BE2C (cell line): ENCODE measurements around the gene RHOB. TPM values are rescaled to one million over a fixed set of nuclear protein-coding genes. Genes with fewer than 3 reads are reported as not detected.

Experiments
- DNase-seq: peaks from one replicate; pipeline ENCODE4 v3.0.0-alpha.2; 2020
- H3K27me3 ChIP-seq: fragments of 250-450 bp; sonication (Bioruptor Pico); 2 replicates; pipeline ENCODE4 v1.5.1; 2020; ENCODE audit warnings: mild to moderate bottlenecking
- H3K36me3 ChIP-seq: fragments of 250-450 bp; sonication (Bioruptor Pico); 2 replicates; pipeline ENCODE4 v1.5.1; 2020; ENCODE audit warnings: mild to moderate bottlenecking
- H3K4me1 ChIP-seq: fragments of 250-450 bp; sonication (Bioruptor Pico); 2 replicates; pipeline ENCODE4 v1.5.1; 2020
- H3K4me3 ChIP-seq: 2 replicates; pipeline ENCODE4 v1.5.1; 2011; ENCODE audit warnings: low read depth, low read length
- H3K9me3 ChIP-seq: fragments of 250-450 bp; sonication (Bioruptor Pico); 2 replicates; pipeline ENCODE4 v1.5.1; 2020
- polyA plus RNA-seq: library from polyadenylated mRNA; unstranded; fragments of >200 nt; gene quantifications from one replicate; pipeline ENCODE4 v1.2.1, GENCODE V29; 2012; ENCODE audit warnings: low read depth, missing spikeins; ENCODE audit not compliant: insufficient read length, insufficient read depth
- TF ChIP-seq, protein P1 (sequence below): IDR thresholded peaks from 2 replicates; pipeline ENCODE4 v1.5.1; 2012; ENCODE audit warnings: mild to moderate bottlenecking, low read depth, low read length

The RHOB gene
- 278 TPM for polyA plus RNA-seq

- H3K9me3 ChIP-seq: no peaks in the 10 kb centered on the region
- H3K27me3 ChIP-seq: no peaks in the 10 kb centered on the region
- H3K4me1 ChIP-seq: peaks cover 24% of the 10 kb centered on the region
- DNase-seq: peak; percentile 99
- TF ChIP-seq, protein P1, sequence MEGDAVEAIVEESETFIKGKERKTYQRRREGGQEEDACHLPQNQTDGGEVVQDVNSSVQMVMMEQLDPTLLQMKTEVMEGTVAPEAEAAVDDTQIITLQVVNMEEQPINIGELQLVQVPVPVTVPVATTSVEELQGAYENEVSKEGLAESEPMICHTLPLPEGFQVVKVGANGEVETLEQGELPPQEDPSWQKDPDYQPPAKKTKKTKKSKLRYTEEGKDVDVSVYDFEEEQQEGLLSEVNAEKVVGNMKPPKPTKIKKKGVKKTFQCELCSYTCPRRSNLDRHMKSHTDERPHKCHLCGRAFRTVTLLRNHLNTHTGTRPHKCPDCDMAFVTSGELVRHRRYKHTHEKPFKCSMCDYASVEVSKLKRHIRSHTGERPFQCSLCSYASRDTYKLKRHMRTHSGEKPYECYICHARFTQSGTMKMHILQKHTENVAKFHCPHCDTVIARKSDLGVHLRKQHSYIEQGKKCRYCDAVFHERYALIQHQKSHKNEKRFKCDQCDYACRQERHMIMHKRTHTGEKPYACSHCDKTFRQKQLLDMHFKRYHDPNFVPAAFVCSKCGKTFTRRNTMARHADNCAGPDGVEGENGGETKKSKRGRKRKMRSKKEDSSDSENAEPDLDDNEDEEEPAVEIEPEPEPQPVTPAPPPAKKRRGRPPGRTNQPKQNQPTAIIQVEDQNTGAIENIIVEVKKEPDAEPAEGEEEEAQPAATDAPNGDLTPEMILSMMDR: no peak
- H3K4me3 ChIP-seq: peak within 1 kb of the TSS; percentile 97
- H3K36me3 ChIP-seq: peaks cover 37% of the 10 kb centered on the region
Observed at GRCh38 chr2:20446917-20447436, at the start of gene RHOB. Gene RHOB (plus strand): TSS chr2:20447074. CDS start chr2:20447466, 392 bp downstream.

GRCh38 chr2:20397811-20398447 is 48.9 kb upstream of the RHOB start:
- H3K4me1 ChIP-seq: no peaks in the 10 kb centered on the region
- no peak overlapping the region for H3K4me3 ChIP-seq
- no peaks in the 10 kb centered on the region for H3K9me3 ChIP-seq
- TF ChIP-seq, protein P1: no peak
- no peaks in the 10 kb centered on the region for H3K36me3 ChIP-seq
- no peaks in the 10 kb centered on the region for H3K27me3 ChIP-seq
- DNase-seq: no peak

DNA sequence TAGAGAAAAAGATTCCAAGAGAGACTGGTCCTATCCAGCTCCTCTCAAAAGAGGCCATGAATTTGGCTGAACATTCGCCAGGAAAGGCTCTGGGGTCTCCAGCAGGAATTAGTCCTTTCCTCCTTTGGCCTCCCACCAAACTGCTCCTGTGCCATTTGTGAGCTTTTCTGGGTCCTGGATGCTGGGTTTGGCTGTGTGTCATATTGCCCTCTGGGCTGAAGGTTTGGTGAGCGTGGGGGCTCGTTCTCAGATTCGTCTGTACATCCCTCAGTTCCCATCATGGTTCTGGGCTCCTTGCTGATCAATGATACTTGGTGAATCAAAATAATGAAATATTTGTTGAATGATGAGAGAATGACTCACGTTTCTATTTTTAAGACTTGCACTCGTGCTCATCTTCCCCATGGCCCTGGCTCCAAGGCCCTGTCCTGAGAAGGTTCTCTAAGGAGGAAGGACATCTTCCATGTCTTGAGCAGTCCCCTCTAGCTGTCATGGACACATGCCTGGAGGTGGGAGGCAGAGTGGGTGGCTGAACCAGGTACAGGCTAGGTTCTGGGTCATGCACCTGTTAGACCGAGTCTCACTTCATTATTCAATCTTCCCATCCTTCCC is 47.8 kb upstream of the RHOB start:
- Histone ChIP-seq H3K4me3 (no peak overlapping the region), H3K4me1 (no peaks in the 10 kb centered on the region), H3K27me3 (no peaks in the 10 kb centered on the region), H3K36me3 (no peaks in the 10 kb centered on the region), H3K9me3 (no peaks in the 10 kb centered on the region)
- no peak for DNase-seq
- TF ChIP-seq, protein P1: no peak

GRCh38 chr2:20400306-20400705 is 46.6 kb upstream of the RHOB start:
- no peak overlapping the region for H3K4me3 ChIP-seq
- no peaks in the 10 kb centered on the region for H3K27me3 ChIP-seq
- no peaks in the 10 kb centered on the region for H3K4me1 ChIP-seq
- TF ChIP-seq, protein P1: no peak
- no peak for DNase-seq
- no peaks in the 10 kb centered on the region for H3K36me3 ChIP-seq
- H3K9me3 ChIP-seq: no peaks in the 10 kb centered on the region

DNA sequence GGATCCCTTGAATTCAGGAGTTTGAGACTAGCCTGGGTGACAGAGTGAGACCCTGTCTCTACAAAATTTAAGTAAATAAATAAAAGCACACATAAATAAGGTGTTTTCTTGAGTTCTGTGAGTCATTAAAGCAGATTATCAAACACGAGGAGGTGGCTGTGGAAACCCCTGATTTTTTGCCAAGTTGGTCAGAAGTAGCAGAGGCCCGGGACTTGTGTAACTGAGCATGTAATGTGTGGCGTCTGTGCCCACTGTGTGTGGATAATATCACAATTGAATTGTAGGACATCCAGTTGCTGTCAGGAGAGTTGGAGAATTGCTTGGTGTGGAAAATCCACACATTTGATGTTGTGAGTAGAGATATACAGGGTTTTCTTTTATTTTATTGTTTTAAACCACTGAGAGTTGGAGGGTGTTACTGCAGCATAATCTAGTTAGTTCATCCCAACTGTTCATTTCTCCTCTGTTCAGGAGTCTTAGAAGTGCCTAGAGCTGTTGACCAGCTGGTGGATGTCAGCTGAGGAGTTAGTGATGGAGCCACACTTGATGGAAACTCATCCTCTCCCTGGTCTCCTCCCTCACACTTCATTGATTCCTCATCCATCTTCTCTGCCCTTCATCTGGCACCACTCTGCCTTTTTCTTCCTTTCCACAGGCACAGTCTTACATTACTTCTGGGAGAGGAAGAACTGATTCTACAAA is 45.9 kb upstream of the RHOB start:
- TF ChIP-seq, protein P1: no peak
- no peak for DNase-seq
- Histone ChIP-seq H3K9me3 (no peaks in the 10 kb centered on the region), H3K4me1 (no peaks in the 10 kb centered on the region), H3K36me3 (no peaks in the 10 kb centered on the region), H3K4me3 (no peak overlapping the region), H3K27me3 (no peaks in the 10 kb centered on the region)
